Osteocyte (in vitro differentiated cells): ENCODE results near the gene PPFIA4. TPM values are rescaled to one million over a fixed set of nuclear protein-coding genes. Genes with fewer than 3 reads are reported as not detected.

ENCODE experiments used
- DNase-seq: peaks from one replicate; pipeline ENCODE4 v3.0.0; 2021; ENCODE audit warnings: mixed read lengths; ENCODE audit not compliant: unreplicated experiment; ENCODE audit errors: extremely low spot score
- H3K27ac Mint-ChIP-seq: one replicate; pipeline ENCODE4 v1.8.0; 2021; ENCODE audit warnings: mild to moderate bottlenecking, mixed read lengths; ENCODE audit not compliant: unreplicated experiment
- H3K27me3 Mint-ChIP-seq: one replicate; pipeline ENCODE4 v1.8.0; 2021; ENCODE audit warnings: mixed read lengths; ENCODE audit not compliant: unreplicated experiment
- H3K36me3 Mint-ChIP-seq: one replicate; pipeline ENCODE4 v1.8.0; 2021; ENCODE audit warnings: mixed read lengths; ENCODE audit not compliant: unreplicated experiment
- H3K4me1 Mint-ChIP-seq: one replicate; pipeline ENCODE4 v1.8.0; 2021; ENCODE audit warnings: mixed read lengths; ENCODE audit not compliant: unreplicated experiment
- H3K4me3 Mint-ChIP-seq: one replicate; pipeline ENCODE4 v1.8.0; 2021; ENCODE audit warnings: mild to moderate bottlenecking, moderate library complexity, mixed read lengths; ENCODE audit not compliant: unreplicated experiment
- H3K9me3 Mint-ChIP-seq: one replicate; pipeline ENCODE4 v1.8.0; 2021; ENCODE audit warnings: mixed read lengths; ENCODE audit not compliant: unreplicated experiment
- CTCF ChIP-seq: fragments of 200-600 bp; sonication (generic); IDR thresholded peaks from 2 replicates; pipeline ENCODE4 v1.5.0; 2021; ENCODE audit warnings: antibody characterized with exemption, mild to moderate bottlenecking, moderate library complexity
- total RNA-seq: library from RNA; stranded (reverse); gene quantifications from 2 replicates; pipeline ENCODE4 v1.2.1, GENCODE V29; 2021

Gene PPFIA4
- total RNA-seq, 1 donor from 2014 or later = 1.4 TPM

GRCh38 chr1:203048555-203049051 is 22.3 kb downstream of the PPFIA4 start:
- no peak for TF ChIP-seq CTCF
- no peak for DNase-seq
- Mint-ChIP-seq H3K36me3 (no peaks in the 10 kb centered on the region), H3K27me3 (peaks cover 29% of the 10 kb centered on the region), H3K4me3 (no peak overlapping the region), H3K9me3 (no peaks in the 10 kb centered on the region), H3K4me1 (peaks cover 14% of the 10 kb centered on the region), H3K27ac (no peak overlapping the region)

- Mint-ChIP-seq H3K9me3 (no peaks in the 10 kb centered on the region), H3K27ac (no peak overlapping the region), H3K4me1 (peaks cover 14% of the 10 kb centered on the region), H3K27me3 (peaks cover 29% of the 10 kb centered on the region), H3K36me3 (no peaks in the 10 kb centered on the region), H3K4me3 (no peak overlapping the region)
- no peak for DNase-seq
- TF ChIP-seq CTCF = no peak
Observed at GRCh38 chr1:203049077-203049476, 22.8 kb downstream of the PPFIA4 start.

- peaks cover 14% of the 10 kb centered on the region for H3K4me1 Mint-ChIP-seq
- DNase-seq = no peak
- no peak overlapping the region for H3K4me3 Mint-ChIP-seq
- no peak overlapping the region for H3K27ac Mint-ChIP-seq
- H3K27me3 Mint-ChIP-seq = peaks cover 29% of the 10 kb centered on the region
- H3K9me3 Mint-ChIP-seq = no peaks in the 10 kb centered on the region
- no peaks in the 10 kb centered on the region for H3K36me3 Mint-ChIP-seq
- TF ChIP-seq CTCF = no peak
Observed at GRCh38 chr1:203049576-203050180, 23.4 kb downstream of the PPFIA4 start.

- DNase-seq = no peak
- H3K9me3 Mint-ChIP-seq = no peaks in the 10 kb centered on the region
- no peak overlapping the region for H3K4me3 Mint-ChIP-seq
- H3K36me3 Mint-ChIP-seq = no peaks in the 10 kb centered on the region
- H3K4me1 Mint-ChIP-seq = peaks cover 14% of the 10 kb centered on the region
- no peak overlapping the region for H3K27ac Mint-ChIP-seq
- H3K27me3 Mint-ChIP-seq = peaks cover 25% of the 10 kb centered on the region
- TF ChIP-seq CTCF = no peak
Observed at GRCh38 chr1:203050826-203051225, 24.5 kb downstream of the PPFIA4 start.

GRCh38 chr1:203051841-203052324 is 25.6 kb downstream of the PPFIA4 start:
- no peak for DNase-seq
- peaks cover 12% of the 10 kb centered on the region for H3K4me1 Mint-ChIP-seq
- no peaks in the 10 kb centered on the region for H3K36me3 Mint-ChIP-seq
- no peaks in the 10 kb centered on the region for H3K9me3 Mint-ChIP-seq
- no peak overlapping the region for H3K4me3 Mint-ChIP-seq
- H3K27me3 Mint-ChIP-seq = peaks cover 25% of the 10 kb centered on the region
- H3K27ac Mint-ChIP-seq = no peak overlapping the region
- TF ChIP-seq CTCF = no peak
